Kidney glomerular epithelial cell (primary cell): ENCODE results near the gene CEP57.
"Not testable (repeated sequence)": the region's sequence is repeated elsewhere in the genome, so short reads cannot be mapped to it uniquely, and the experiment has no call there.

ENCODE experiments used
- DNase-seq: peaks from one replicate; lab custom pipeline; 2025; lab: John Stamatoyannopoulos, UW

Gene CEP57

GRCh38 chr11:95860024-95860423 is 69.7 kb downstream of the CEP57 start:
- not testable (repeated sequence) for DNase-seq

- peak; percentile 50 for DNase-seq
Observed at GRCh38 chr11:95863486-95864140, 73.3 kb downstream of the CEP57 start.

- DNase-seq: no peak
Observed at GRCh38 chr11:95867105-95867504, 76.8 kb downstream of the CEP57 start.

GRCh38 chr11:95870877-95871276 is 80.6 kb downstream of the CEP57 start:
- not testable (repeated sequence) for DNase-seq

- DNase-seq: peak; percentile 93
Observed at GRCh38 chr11:95877291-95877690, 87.0 kb downstream of the CEP57 start.
